Effector memory CD4-positive, alpha-beta T cell (primary cell): ENCODE measurements around the gene CLRN3.

Source experiments
- DNase-seq, 3 donors: peaks; one replicate each; pipeline ENCODE4 v3.0.0-alpha.2; 2020
- H3K27ac ChIP-seq: 2 replicates; pipeline ENCODE4 v1.7.0; 2013; ENCODE audit warnings: mild to moderate bottlenecking, low read length, moderate library complexity; ENCODE audit not compliant: insufficient read depth, poor library complexity, severe bottlenecking
- H3K27me3 ChIP-seq: replicated peaks from 2 replicates; pipeline ENCODE4 v1.7.0; 2013; ENCODE audit warnings: mild to moderate bottlenecking, low read length; ENCODE audit not compliant: insufficient read depth, control insufficient read depth, poor library complexity, severe bottlenecking
- H3K36me3 ChIP-seq: 2 replicates; pipeline ENCODE4 v1.7.0; 2013; ENCODE audit warnings: mild to moderate bottlenecking, low read length, moderate library complexity; ENCODE audit not compliant: control insufficient read depth, insufficient read depth
- H3K4me1 ChIP-seq: 2 replicates; pipeline ENCODE4 v1.7.0; 2013; ENCODE audit warnings: low read length, mild to moderate bottlenecking; ENCODE audit not compliant: control insufficient read depth, insufficient read depth, poor library complexity, severe bottlenecking
- H3K4me3 ChIP-seq: 2 replicates; pipeline ENCODE4 v1.7.0; 2013; ENCODE audit warnings: low read length, low read depth, mild to moderate bottlenecking; ENCODE audit not compliant: insufficient read depth, poor library complexity, severe bottlenecking
- H3K9me3 ChIP-seq: 2 replicates; pipeline ENCODE4 v1.7.0; 2013; ENCODE audit warnings: mild to moderate bottlenecking, low read length, moderate library complexity; ENCODE audit not compliant: control insufficient read depth

The CLRN3 gene

DNA sequence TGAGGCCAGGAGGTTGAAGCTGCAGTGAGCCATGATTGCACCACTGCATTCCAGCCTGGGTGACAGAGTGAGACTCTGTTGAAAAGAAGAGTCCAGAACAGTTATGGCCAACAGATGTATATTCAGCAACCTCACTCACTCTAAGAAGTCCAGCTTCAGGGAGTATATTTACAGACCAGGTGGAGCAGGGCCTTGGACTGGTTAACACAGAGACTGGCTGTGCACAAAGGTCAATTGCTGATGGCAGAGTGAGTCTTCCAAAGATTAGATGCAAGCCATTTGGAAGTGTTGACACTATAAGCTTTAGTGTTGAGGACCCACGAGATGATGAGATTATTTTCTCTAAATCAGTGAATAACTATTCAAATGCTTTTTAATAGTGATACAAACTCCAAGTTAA, 24.9 kb downstream of the CLRN3 start:
- Histone ChIP-seq H3K36me3 (no peaks in the 10 kb centered on the region), H3K4me3 (no peak overlapping the region), H3K27ac (no peak overlapping the region), H3K4me1 (no peaks in the 10 kb centered on the region), H3K27me3 (no peaks in the 10 kb centered on the region), H3K9me3 (no peaks in the 10 kb centered on the region)
- no peak for DNase-seq

DNA sequence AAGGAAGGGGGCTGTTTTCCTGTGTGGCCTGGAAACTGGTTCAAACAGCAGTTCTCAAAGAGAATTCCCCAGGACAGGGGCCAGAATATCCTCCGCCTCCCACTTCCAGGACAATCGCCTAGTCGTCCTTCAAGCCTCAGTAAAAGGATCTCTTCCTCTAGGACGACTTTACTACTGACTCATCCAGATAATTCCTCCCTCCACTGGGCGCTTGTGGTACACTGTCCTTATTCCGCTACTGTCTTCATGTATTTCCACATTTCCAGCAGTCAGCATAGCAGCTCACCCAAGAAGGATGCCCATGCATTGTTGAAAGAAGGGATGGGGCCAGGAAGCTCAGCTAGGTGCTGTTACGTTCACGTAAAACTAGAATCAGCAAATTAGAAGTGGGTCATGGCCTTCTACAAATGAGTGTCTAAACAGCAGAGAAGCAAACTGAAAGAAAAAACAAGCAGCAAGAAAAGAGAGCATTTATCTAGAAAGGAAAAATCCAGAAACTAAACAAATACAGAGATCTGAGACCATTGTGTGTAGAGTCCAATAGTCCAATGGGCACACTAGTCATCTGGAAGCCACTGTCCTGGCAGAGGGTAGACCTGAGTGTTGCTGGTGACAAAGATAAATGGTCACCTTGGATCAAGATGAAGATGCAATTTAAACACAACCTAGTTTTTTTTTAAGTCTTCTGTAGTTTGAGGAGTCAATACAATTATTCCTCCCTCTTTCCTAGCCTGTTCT, 26.3 kb downstream of the CLRN3 start:
- H3K36me3 ChIP-seq: no peaks in the 10 kb centered on the region

GRCh38 chr10:127863231-127863825, 29.4 kb downstream of the CLRN3 start:
- Histone ChIP-seq H3K4me3 (no peak overlapping the region), H3K4me1 (no peaks in the 10 kb centered on the region), H3K27me3 (no peaks in the 10 kb centered on the region), H3K27ac (no peak overlapping the region), H3K9me3 (no peaks in the 10 kb centered on the region), H3K36me3 (no peaks in the 10 kb centered on the region)
- no peak for DNase-seq

More for the DNA sequence above, 26.3 kb downstream of the CLRN3 start:
- Histone ChIP-seq H3K27me3 (no peaks in the 10 kb centered on the region), H3K27ac (no peak overlapping the region), H3K4me3 (no peak overlapping the region), H3K9me3 (no peaks in the 10 kb centered on the region), H3K4me1 (no peaks in the 10 kb centered on the region)
- DNase-seq: no peak

DNA sequence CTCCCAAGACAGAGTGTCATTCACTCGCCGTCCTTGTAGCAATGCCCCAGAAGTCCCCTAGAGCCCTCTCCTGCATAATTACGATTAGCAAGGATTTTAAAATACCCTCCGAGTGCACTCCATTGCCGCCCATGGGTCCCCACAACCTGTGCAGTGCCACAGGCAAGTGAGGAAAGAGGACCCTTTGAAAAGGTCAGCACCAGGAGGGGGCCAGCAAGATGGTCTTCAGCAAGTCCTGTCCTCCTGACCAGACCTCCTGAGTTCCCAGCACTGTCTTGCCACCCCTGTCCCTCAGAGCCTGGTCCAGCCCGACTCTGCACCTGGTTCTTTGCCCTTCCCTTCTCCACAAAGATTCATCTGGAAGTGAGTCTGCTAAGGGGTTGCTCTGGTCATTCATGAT, 32.1 kb downstream of the CLRN3 start:
- no peak for DNase-seq
- no peaks in the 10 kb centered on the region for H3K27me3 ChIP-seq

GRCh38 chr10:127855976-127856375, 36.8 kb downstream of the CLRN3 start:
- no peak overlapping the region for H3K27ac ChIP-seq
- H3K4me1 ChIP-seq: no peaks in the 10 kb centered on the region
- DNase-seq: no peak
- H3K9me3 ChIP-seq: no peaks in the 10 kb centered on the region
- no peak overlapping the region for H3K4me3 ChIP-seq
- H3K27me3 ChIP-seq: no peaks in the 10 kb centered on the region
- no peaks in the 10 kb centered on the region for H3K36me3 ChIP-seq

More for the DNA sequence above, 32.1 kb downstream of the CLRN3 start:
- Histone ChIP-seq H3K9me3 (no peaks in the 10 kb centered on the region), H3K4me1 (no peaks in the 10 kb centered on the region), H3K36me3 (no peaks in the 10 kb centered on the region), H3K27ac (no peak overlapping the region), H3K4me3 (no peak overlapping the region)

DNA sequence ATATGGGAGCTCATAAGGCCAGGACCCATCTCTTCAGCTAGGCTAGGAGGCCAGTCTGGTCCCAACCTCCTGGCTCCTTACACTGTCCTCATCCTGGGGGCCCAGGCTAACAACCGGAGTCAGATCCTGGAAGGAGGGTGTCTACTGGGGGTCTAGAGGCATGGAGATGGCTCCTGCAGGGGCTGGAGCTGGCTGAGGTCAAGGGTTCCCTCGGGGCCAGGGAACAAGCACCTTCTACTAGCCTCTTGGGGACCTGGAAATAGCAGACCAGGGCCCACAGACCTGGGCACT, 37.2 kb downstream of the CLRN3 start:
- no peaks in the 10 kb centered on the region for H3K4me1 ChIP-seq
- DNase-seq: no peak
- no peaks in the 10 kb centered on the region for H3K27me3 ChIP-seq
- H3K27ac ChIP-seq: no peak overlapping the region
- H3K4me3 ChIP-seq: no peak overlapping the region
- no peaks in the 10 kb centered on the region for H3K36me3 ChIP-seq
- no peaks in the 10 kb centered on the region for H3K9me3 ChIP-seq

DNA sequence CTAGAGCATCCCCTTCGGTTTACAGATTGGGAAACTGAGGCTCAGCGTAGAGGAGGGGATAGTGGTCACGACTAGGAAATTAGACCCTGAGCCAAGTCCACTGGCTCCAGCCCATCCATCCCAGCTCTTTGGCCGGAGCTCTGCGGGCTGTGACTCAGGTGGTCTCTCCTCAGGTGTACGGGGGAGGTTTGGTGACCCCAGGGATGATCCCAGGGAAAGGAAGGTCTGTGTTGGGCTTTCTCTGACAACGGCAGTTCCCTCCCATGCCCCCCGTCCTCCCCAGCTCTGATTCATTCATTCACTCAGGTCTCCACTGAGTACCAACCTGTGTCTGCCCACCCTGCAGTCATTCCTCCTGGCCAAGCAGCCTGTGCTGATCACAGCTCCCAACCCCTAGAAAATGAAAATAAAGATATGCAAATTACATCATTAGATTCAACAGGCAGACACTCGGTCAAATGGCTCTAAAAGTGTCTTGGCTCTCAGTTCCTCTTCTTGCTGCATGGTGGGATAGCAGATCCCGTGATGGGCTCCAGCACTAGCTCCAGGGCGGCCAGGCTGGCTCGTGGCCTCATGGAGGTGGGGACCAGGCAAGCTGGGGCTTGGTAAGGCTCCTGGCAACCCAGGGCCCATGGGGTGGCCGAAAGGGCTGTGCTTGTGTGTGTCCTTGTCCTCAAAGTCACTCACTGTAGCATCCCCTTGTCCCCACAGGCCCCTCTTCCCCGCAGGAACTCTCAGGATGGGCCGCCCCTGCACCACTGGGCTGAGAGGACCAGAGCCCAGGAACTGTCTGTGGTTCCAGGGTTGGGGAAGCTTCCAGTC, 37.8 kb downstream of the CLRN3 start:
- DNase-seq: no peak
- no peaks in the 10 kb centered on the region for H3K36me3 ChIP-seq
- H3K9me3 ChIP-seq: no peaks in the 10 kb centered on the region
- H3K4me3 ChIP-seq: no peak overlapping the region
- no peaks in the 10 kb centered on the region for H3K4me1 ChIP-seq
- no peak overlapping the region for H3K27ac ChIP-seq
- no peaks in the 10 kb centered on the region for H3K27me3 ChIP-seq

- H3K9me3 ChIP-seq: no peaks in the 10 kb centered on the region
- no peaks in the 10 kb centered on the region for H3K36me3 ChIP-seq
- H3K4me1 ChIP-seq: no peaks in the 10 kb centered on the region
- H3K27ac ChIP-seq: no peak overlapping the region
- peak in 1 of 3 donors; percentile 7 for DNase-seq
- no peaks in the 10 kb centered on the region for H3K27me3 ChIP-seq
- no peak overlapping the region for H3K4me3 ChIP-seq
Observed at GRCh38 chr10:127853868-127854768, 38.6 kb downstream of the CLRN3 start.

DNA sequence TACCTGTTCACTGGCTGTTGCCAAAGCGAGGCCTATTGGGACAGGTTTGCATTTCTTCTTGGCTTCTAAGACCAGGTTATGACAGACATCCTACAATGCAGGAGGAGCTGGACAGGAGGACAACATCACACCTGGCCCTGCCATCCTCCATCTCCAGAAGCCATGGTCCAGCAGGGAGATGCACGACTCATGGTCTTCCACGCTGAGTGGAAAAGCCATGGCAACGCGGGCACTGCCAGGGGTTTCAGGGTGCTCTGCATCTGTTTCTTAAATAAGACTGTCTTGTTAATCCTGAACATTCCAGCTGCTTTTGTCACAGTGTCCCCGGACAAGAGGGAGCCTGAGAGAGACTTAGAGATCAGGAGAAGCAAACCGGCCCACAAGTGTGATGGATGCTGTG, 40.3 kb downstream of the CLRN3 start:
- H3K36me3 ChIP-seq: no peaks in the 10 kb centered on the region
- no peaks in the 10 kb centered on the region for H3K9me3 ChIP-seq
- no peak overlapping the region for H3K27ac ChIP-seq
- no peak for DNase-seq
- H3K4me1 ChIP-seq: no peaks in the 10 kb centered on the region
- no peak overlapping the region for H3K4me3 ChIP-seq
- no peaks in the 10 kb centered on the region for H3K27me3 ChIP-seq
